ENCODE data around the gene MRPS9. TPM values are rescaled to one million over a fixed set of nuclear protein-coding genes. Genes with fewer than 3 reads are reported as not detected.

The MRPS9 gene
- total RNA-seq, 4 donors from 2014 or later, result 12.3 to 24.4 (median 20.6) TPM

DNA sequence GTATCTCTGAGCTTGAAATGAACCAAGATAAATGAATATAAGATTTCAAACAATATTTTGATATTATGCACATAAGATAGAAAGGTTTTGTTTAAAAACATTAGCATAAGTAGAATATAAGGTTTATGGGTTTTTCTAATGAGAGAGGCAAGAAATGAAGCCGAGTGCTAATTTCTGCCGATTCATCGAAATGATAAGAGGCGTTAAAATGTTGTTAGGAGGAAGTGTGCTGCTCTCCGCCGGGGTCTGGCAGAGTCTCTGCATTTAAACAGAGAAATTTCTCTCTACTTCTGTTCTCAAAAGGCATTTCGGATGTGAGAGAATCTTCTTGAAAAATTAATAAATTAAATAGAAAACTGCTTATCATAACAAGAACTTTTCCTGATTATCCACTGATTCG is 83.6 kb downstream of the MRPS9 start:
- DNase-seq, result no peak
- intact Hi-C loops (cut with DNase I; ENCODE audit: low total_unique reads), result no loop called here
- TF ChIP-seq POLR2A (IDR thresholded peaks at IDR 0.05), result no peak
- TF ChIP-seq, protein P1, sequence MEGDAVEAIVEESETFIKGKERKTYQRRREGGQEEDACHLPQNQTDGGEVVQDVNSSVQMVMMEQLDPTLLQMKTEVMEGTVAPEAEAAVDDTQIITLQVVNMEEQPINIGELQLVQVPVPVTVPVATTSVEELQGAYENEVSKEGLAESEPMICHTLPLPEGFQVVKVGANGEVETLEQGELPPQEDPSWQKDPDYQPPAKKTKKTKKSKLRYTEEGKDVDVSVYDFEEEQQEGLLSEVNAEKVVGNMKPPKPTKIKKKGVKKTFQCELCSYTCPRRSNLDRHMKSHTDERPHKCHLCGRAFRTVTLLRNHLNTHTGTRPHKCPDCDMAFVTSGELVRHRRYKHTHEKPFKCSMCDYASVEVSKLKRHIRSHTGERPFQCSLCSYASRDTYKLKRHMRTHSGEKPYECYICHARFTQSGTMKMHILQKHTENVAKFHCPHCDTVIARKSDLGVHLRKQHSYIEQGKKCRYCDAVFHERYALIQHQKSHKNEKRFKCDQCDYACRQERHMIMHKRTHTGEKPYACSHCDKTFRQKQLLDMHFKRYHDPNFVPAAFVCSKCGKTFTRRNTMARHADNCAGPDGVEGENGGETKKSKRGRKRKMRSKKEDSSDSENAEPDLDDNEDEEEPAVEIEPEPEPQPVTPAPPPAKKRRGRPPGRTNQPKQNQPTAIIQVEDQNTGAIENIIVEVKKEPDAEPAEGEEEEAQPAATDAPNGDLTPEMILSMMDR (IDR thresholded peaks at IDR 0.05), result no peak
- H3K27me3 ChIP-seq, result no peaks in the 10 kb centered on the region
- H3K4me3 ChIP-seq, result no peak overlapping the region
- no peak overlapping the region for H3K27ac ChIP-seq
- no peaks in the 10 kb centered on the region for H3K36me3 ChIP-seq
- H3K4me1 ChIP-seq, result no peaks in the 10 kb centered on the region
- no peaks in the 10 kb centered on the region for H3K9me3 ChIP-seq

DNA sequence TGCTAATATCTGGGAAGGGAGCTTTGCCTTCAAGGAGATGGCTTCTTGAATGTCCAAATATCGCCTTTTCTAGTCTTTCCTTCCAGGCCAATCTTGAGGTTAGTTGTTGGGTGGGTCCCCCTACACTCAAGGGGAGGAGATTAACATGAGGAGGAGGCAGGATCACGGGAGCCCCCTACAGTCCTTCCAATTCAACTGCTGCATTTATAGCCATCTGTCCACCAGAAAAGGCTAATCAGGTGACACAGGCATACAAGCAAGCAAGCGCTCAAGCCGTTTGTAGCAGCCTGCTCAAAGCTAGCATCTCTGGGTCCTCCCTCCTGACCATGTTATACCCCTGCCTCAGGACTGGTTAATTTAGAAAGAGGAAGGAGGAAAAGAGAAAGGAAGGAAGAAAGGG is 87.6 kb downstream of the MRPS9 start:
- Histone ChIP-seq H3K9me3 (no peaks in the 10 kb centered on the region), H3K27me3 (no peaks in the 10 kb centered on the region), H3K4me3 (no peak overlapping the region), H3K4me1 (no peaks in the 10 kb centered on the region), H3K36me3 (no peaks in the 10 kb centered on the region), H3K27ac (no peak overlapping the region)
- intact Hi-C loops (cut with DNase I; ENCODE audit: low total_unique reads), result no loop called here
- DNase-seq, result no peak
- TF ChIP-seq, protein P1 (IDR thresholded peaks at IDR 0.05), result no peak
- TF ChIP-seq POLR2A (IDR thresholded peaks at IDR 0.05), result no peak

DNA sequence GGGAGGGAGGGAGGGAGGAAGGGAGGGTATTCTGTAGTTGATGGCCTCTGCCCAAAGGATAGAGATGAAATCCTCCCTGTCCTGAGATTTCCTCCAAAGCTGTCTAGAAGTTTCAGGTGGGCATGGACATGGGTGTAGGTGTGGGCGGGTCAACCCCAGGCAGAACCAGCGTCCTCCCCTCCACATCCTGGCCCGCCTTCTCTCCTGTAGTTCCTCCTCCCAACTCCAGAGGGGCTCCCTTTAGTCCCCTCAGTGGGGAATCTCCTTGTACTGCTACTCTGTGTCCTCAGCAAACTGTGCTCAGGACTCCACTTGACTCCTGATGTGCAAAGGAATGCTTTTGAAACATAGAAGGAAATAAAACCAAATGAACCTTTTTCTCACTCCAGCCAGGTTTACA is 88.1 kb downstream of the MRPS9 start:
- TF ChIP-seq, protein P1 (IDR thresholded peaks at IDR 0.05), result no peak
- TF ChIP-seq POLR2A (IDR thresholded peaks at IDR 0.05), result no peak
- Histone ChIP-seq H3K9me3 (no peaks in the 10 kb centered on the region), H3K4me3 (no peak overlapping the region), H3K36me3 (no peaks in the 10 kb centered on the region), H3K27ac (no peak overlapping the region), H3K4me1 (no peaks in the 10 kb centered on the region), H3K27me3 (no peaks in the 10 kb centered on the region)
- DNase-seq, result no peak
- intact Hi-C loops (cut with DNase I; ENCODE audit: low total_unique reads), result no loop called here

DNA sequence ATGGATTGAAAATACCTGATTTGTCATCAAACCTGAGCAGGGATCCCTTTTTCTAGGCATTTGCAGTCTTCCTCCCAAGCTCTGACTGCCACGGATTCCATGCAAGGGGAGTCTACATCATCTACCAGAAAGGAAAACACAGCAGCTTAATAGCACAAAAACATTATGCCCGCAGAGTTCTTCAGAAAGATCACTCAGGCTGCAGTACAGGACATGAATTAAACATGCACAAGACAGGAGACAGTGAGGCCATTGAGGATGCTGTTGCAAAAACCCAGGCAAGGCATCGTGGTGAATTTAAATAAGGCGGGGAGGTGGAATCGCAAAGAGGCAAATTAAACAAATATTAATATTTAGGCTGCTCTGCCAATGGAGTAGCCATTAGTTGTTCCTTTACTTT is 88.5 kb downstream of the MRPS9 start:
- TF ChIP-seq POLR2A (IDR thresholded peaks at IDR 0.05), result no peak
- TF ChIP-seq, protein P1 (IDR thresholded peaks at IDR 0.05), result no peak
- Histone ChIP-seq H3K36me3 (no peaks in the 10 kb centered on the region), H3K27me3 (no peaks in the 10 kb centered on the region), H3K9me3 (no peaks in the 10 kb centered on the region), H3K27ac (no peak overlapping the region), H3K4me3 (no peak overlapping the region), H3K4me1 (no peaks in the 10 kb centered on the region)
- no peak for DNase-seq
- intact Hi-C loops (cut with DNase I; ENCODE audit: low total_unique reads), result no loop called here

DNA sequence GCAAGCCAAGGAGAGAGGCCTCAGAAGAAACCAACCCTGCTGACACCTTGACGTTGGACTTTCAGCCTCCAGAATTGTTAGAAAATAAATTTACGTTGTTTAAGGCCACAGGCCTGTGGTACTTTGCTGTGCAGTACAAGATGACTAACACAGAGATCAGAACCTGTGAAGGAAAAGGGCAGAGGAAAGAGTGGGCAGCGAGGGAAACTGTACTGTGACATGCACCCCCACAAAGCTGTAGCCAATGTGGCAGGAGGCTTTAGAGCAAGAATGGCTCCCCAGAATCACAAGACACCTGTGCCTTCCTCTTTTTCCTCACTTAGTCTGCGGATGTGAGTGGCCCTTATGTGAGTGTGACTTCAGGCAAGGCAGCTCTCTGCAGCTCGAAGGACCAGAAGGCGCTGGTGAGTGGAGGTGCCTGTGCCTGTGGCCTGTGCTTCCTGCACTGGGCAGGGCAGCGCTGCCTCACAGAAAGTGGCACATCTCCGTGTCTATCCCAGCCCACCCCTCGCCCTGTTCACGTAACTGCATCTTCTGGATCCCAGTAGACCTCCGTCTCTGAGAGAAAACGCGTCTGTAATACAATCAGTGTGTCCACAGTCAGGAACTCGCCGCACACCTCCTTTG is 89.5 kb downstream of the MRPS9 start:
- DNase-seq, result no peak
- Histone ChIP-seq H3K36me3 (no peaks in the 10 kb centered on the region), H3K27me3 (no peaks in the 10 kb centered on the region), H3K4me3 (no peak overlapping the region), H3K27ac (no peak overlapping the region), H3K4me1 (no peaks in the 10 kb centered on the region), H3K9me3 (no peaks in the 10 kb centered on the region)
- TF ChIP-seq, protein P1 (IDR thresholded peaks at IDR 0.05), result no peak
- TF ChIP-seq POLR2A (IDR thresholded peaks at IDR 0.05), result no peak
- intact Hi-C loops (cut with DNase I; ENCODE audit: low total_unique reads), result no loop called here
